GM12878 (cell line): ENCODE data around the gene VKORC1.

Experiments used
- EP300 ChIP-seq, 2 experiments: fragments of 150-350 bp in 1 of 2; IDR thresholded peaks; 2 replicates each; pipeline ENCODE4 v1.6.1; 2011 to 2012; ENCODE audit warnings: low read depth in 2 of 2, low read length in 2 of 2, borderline replicate concordance in 1 of 2, improper control_type of control experiment in 1 of 2, inconsistent platforms in 1 of 2; ENCODE audit not compliant: control insufficient read depth in 1 of 2
- KAT2A ChIP-seq: conservative IDR thresholded peaks from 2 replicates; pipeline ENCODE4 v1.6.1; 2011; ENCODE audit warnings: low read depth, low read length; ENCODE audit not compliant: control insufficient read depth
- MXI1 ChIP-seq: fragments of 150-350 bp; IDR thresholded peaks from 2 replicates; pipeline ENCODE4 v1.6.1; 2011; ENCODE audit warnings: low read depth, mild to moderate bottlenecking, inconsistent platforms, low read length, improper control_type of control experiment
- POLR2A ChIP-seq: IDR thresholded peaks from 2 replicates; pipeline ENCODE4 v1.6.1; 2011; ENCODE audit warnings: low read depth, mild to moderate bottlenecking, low read length
- ZNF24 ChIP-seq: fragments of 450-650 bp; IDR thresholded peaks from 2 replicates; pipeline ENCODE4 v1.6.1; 2017; ENCODE audit warnings: antibody characterized with exemption, mild to moderate bottlenecking
- TF ChIP-seq, protein P1 (sequence below): IDR thresholded peaks from 2 replicates; pipeline ENCODE4 v1.6.1; 2011; ENCODE audit warnings: low read depth, low read length, improper control_type of control experiment, borderline replicate concordance

DNA sequence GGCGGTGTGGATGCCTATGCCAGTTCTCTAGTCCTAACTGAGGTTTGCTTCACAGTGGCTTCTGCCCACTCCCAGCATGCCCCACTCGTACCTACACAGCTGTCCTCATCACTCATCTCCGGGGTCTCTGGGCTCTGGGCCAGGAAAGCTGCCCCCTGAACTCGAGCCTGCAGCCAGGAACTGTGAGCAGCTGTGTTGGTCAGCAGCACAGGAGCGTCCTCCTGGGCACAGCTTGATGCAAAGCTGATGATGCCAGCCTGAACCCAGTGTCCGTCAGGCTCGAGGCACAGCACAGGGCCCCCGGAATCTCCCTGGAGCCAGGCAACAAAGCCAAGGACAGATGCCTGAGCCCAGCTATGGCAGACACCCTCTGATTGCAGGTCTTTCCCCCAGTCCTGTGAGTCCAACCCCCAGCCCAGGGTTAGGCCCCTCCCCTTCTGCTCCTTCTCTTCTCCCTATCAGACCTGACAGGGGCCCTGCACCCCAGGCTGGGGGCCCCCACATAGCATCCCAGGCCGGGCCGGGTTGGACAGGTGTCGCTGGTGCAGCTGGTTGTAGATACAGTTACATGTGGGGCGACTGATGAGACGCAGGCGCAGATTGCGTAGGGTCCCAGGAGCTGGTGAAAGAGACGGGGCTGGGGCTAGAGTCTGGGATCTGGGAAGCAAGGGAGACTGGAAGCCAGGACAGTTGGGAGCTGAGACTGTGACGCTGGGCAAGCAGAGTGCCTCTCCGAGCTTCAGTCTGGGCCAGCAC, 8.5 kb downstream of the VKORC1 start:
- TF ChIP-seq MXI1 (no peak), ZNF24 (no peak), POLR2A (no peak), EP300 (IDR thresholded peaks at IDR 0.05; ENCODE audit: borderline replicate concordance in 1 of 2, control insufficient read depth in 1 of 2, low read depth in 2 of 2, low read length in 2 of 2) (no peak), KAT2A (no peak)
- TF ChIP-seq, protein P1, sequence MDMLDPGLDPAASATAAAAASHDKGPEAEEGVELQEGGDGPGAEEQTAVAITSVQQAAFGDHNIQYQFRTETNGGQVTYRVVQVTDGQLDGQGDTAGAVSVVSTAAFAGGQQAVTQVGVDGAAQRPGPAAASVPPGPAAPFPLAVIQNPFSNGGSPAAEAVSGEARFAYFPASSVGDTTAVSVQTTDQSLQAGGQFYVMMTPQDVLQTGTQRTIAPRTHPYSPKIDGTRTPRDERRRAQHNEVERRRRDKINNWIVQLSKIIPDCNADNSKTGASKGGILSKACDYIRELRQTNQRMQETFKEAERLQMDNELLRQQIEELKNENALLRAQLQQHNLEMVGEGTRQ = no peak
